Fibroblast of mammary gland (primary cell): ENCODE measurements around the gene EXT2.

Experiments
- DNase-seq: peaks from one replicate; pipeline ENCODE4 v3.0.0-alpha.2; 2010; ENCODE audit warnings: low read depth
- H3K4me3 ChIP-seq: 2 replicates; pipeline ENCODE4 v1.5.1; 2011; ENCODE audit warnings: low read depth, mild to moderate bottlenecking, low read length, moderate library complexity; ENCODE audit not compliant: control insufficient read depth
- TF ChIP-seq, protein P1 (sequence below): conservative IDR thresholded peaks from 2 replicates; pipeline ENCODE4 v1.5.1; 2011; ENCODE audit warnings: low read depth, low read length, inconsistent platforms; ENCODE audit not compliant: control insufficient read depth, insufficient read depth

The EXT2 gene

GRCh38 chr11:44177905-44178304 lies 82.4 kb downstream of the EXT2 start:
- H3K4me3 ChIP-seq, result no peak overlapping the region
- DNase-seq, result no peak
- TF ChIP-seq, protein P1, sequence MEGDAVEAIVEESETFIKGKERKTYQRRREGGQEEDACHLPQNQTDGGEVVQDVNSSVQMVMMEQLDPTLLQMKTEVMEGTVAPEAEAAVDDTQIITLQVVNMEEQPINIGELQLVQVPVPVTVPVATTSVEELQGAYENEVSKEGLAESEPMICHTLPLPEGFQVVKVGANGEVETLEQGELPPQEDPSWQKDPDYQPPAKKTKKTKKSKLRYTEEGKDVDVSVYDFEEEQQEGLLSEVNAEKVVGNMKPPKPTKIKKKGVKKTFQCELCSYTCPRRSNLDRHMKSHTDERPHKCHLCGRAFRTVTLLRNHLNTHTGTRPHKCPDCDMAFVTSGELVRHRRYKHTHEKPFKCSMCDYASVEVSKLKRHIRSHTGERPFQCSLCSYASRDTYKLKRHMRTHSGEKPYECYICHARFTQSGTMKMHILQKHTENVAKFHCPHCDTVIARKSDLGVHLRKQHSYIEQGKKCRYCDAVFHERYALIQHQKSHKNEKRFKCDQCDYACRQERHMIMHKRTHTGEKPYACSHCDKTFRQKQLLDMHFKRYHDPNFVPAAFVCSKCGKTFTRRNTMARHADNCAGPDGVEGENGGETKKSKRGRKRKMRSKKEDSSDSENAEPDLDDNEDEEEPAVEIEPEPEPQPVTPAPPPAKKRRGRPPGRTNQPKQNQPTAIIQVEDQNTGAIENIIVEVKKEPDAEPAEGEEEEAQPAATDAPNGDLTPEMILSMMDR, result no peak

DNA sequence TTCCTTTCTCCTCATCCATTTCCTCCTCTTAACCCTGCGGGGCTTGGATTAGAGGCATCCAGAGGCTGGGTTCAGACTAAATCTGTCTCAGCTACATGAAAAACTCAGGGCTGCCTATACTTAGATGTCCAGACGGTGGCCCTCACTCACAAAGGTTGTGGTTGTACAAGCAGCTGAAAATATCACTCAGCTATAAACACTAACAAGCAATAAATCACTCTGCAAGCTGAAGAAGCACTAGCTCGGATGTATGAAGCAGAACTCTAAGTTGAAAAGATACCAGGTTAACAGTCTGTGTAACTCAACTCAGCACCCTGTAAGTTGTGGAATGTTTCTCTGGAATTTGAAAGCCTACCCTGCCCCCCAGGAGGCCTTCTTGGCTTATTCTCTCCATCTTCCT lies 82.9 kb downstream of the EXT2 start:
- H3K4me3 ChIP-seq, result no peak overlapping the region
- TF ChIP-seq, protein P1, result no peak
- peak; percentile 27 for DNase-seq

DNA sequence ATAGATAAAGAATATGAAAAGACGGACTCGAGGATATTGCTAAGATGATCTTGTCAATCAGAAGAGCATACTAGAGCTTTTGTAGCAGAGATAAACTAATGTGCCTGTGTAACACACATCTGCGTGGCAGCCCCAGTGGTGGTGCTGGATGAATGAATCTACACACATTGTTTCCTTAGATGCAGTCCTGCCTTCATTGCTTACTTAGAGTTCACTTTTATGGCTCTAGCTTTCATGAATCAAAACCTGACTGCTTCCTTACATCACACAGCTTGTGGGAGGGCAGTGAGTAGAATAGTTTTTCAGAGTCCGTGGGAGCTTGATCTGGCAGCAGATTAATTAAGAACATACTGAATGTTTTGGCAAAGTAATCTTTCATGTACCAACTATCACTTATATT lies 83.7 kb downstream of the EXT2 start:
- peak; percentile 50 for DNase-seq
- TF ChIP-seq, protein P1, result no peak
- no peak overlapping the region for H3K4me3 ChIP-seq

DNA sequence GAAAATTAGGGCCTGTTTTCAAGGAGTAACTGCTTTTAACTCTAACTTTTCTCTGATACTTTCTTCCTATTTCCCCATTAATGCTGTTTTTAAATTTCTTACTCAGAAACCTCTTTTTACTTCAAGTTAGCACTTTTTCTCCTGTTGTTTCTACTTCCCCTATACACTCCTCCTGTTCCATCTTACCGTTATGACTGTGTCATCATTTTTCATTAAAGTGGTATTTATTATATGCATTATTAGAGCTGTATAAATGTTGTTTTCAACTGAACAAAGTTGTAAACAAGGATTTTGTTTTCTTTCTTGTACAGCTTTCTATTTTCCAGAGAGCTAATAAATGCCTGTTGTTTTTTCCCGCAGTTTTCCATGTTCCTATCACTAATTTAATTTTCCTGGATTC lies 84.6 kb downstream of the EXT2 start:
- TF ChIP-seq, protein P1, result no peak
- no peak for DNase-seq
- H3K4me3 ChIP-seq, result no peak overlapping the region

GRCh38 chr11:44185522-44185921 lies 90.0 kb downstream of the EXT2 start:
- H3K4me3 ChIP-seq, result no peak overlapping the region
- DNase-seq, result no peak
- TF ChIP-seq, protein P1, result no peak

DNA sequence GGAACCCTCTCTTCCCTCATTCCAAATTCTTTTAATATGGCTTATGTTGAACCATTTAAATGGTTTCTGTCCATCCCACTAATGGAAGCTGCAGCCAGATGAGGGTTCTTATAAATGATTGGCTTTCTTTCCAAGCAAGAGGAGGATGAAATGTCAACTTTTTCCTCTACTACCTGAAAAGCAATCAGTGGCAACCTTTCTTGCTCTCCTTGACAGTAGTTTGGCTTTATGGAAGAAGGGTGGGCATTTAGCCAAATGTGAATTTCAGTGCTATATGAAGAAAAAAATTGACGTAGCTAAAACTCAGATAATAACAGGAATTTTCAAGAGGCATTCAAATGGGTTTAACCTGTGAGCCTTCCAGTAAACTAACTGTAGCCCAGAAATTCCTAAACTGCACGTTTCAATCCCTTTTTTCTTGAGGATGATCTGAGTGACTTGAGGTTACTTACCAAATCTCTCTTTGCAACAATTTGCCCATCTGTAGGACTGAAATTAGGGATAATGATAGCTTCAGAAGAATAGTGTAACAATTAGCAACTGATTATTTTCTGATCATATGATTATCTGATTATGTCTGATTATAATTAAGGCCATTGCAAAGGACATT lies 90.9 kb downstream of the EXT2 start:
- TF ChIP-seq, protein P1, result no peak
- H3K4me3 ChIP-seq, result no peak overlapping the region
- no peak for DNase-seq

GRCh38 chr11:44188643-44189042 lies 93.2 kb downstream of the EXT2 start:
- TF ChIP-seq, protein P1, result no peak
- H3K4me3 ChIP-seq, result no peak overlapping the region
- DNase-seq, result peak; percentile 28
